Measurements from ENCODE around the gene PIP4K2A.

Gene PIP4K2A

GRCh38 chr10:22673785-22674572 lies 40.4 kb downstream of the PIP4K2A start:
- H3K4me1 ChIP-seq (ENCODE audit: control insufficient read depth, insufficient read depth, low read length) = no peaks in the 10 kb centered on the region
- H3K36me3 ChIP-seq (ENCODE audit: control insufficient read depth, insufficient read depth, low read length) = no peaks in the 10 kb centered on the region
- H3K4me3 ChIP-seq (ENCODE audit: low read length) = no peak overlapping the region
- no peaks in the 10 kb centered on the region for H3K9me3 ChIP-seq (ENCODE audit: control insufficient read depth, low read length)
- H3K9ac ChIP-seq (ENCODE audit: low read length) = no peak overlapping the region
- no peaks in the 10 kb centered on the region for H3K27me3 ChIP-seq (ENCODE audit: control insufficient read depth, insufficient read depth, low read length)

- no peaks in the 10 kb centered on the region for H3K36me3 ChIP-seq (ENCODE audit: control insufficient read depth, insufficient read depth, low read length)
- H3K4me3 ChIP-seq (ENCODE audit: low read length) = no peak overlapping the region
- H3K9ac ChIP-seq (ENCODE audit: low read length) = no peak overlapping the region
- H3K4me1 ChIP-seq (ENCODE audit: control insufficient read depth, insufficient read depth, low read length) = peaks cover 1% of the 10 kb centered on the region
- H3K27me3 ChIP-seq (ENCODE audit: control insufficient read depth, insufficient read depth, low read length) = no peaks in the 10 kb centered on the region
- no peaks in the 10 kb centered on the region for H3K9me3 ChIP-seq (ENCODE audit: control insufficient read depth, low read length)
Measured at GRCh38 chr10:22673091-22673392, 41.3 kb downstream of the PIP4K2A start.

GRCh38 chr10:22672319-22673090 lies 41.9 kb downstream of the PIP4K2A start:
- no peaks in the 10 kb centered on the region for H3K9me3 ChIP-seq (ENCODE audit: control insufficient read depth, low read length)
- H3K36me3 ChIP-seq (ENCODE audit: control insufficient read depth, insufficient read depth, low read length) = no peaks in the 10 kb centered on the region
- H3K9ac ChIP-seq (ENCODE audit: low read length) = no peak overlapping the region
- H3K4me1 ChIP-seq (ENCODE audit: control insufficient read depth, insufficient read depth, low read length) = peaks cover 6% of the 10 kb centered on the region
- H3K27me3 ChIP-seq (ENCODE audit: control insufficient read depth, insufficient read depth, low read length) = no peaks in the 10 kb centered on the region
- no peak overlapping the region for H3K4me3 ChIP-seq (ENCODE audit: low read length)

- Histone ChIP-seq H3K9me3 (ENCODE audit: control insufficient read depth, low read length) (no peaks in the 10 kb centered on the region), H3K9ac (ENCODE audit: low read length) (no peak overlapping the region), H3K36me3 (ENCODE audit: control insufficient read depth, insufficient read depth, low read length) (no peaks in the 10 kb centered on the region), H3K4me3 (ENCODE audit: low read length) (no peak overlapping the region), H3K27me3 (ENCODE audit: control insufficient read depth, insufficient read depth, low read length) (no peaks in the 10 kb centered on the region), H3K4me1 (ENCODE audit: control insufficient read depth, insufficient read depth, low read length) (peaks cover 17% of the 10 kb centered on the region)
Measured at GRCh38 chr10:22670788-22671187, 43.6 kb downstream of the PIP4K2A start.

GRCh38 chr10:22669163-22669711 lies 45.1 kb downstream of the PIP4K2A start:
- no peak overlapping the region for H3K4me3 ChIP-seq (ENCODE audit: low read length)
- no peaks in the 10 kb centered on the region for H3K36me3 ChIP-seq (ENCODE audit: control insufficient read depth, insufficient read depth, low read length)
- H3K9ac ChIP-seq (ENCODE audit: low read length) = no peak overlapping the region
- no peaks in the 10 kb centered on the region for H3K27me3 ChIP-seq (ENCODE audit: control insufficient read depth, insufficient read depth, low read length)
- H3K9me3 ChIP-seq (ENCODE audit: control insufficient read depth, low read length) = no peaks in the 10 kb centered on the region
- peaks cover 17% of the 10 kb centered on the region for H3K4me1 ChIP-seq (ENCODE audit: control insufficient read depth, insufficient read depth, low read length)

GRCh38 chr10:22667093-22667480 lies 47.3 kb downstream of the PIP4K2A start:
- Histone ChIP-seq H3K27me3 (ENCODE audit: control insufficient read depth, insufficient read depth, low read length) (no peaks in the 10 kb centered on the region), H3K9ac (ENCODE audit: low read length) (no peak overlapping the region), H3K4me3 (ENCODE audit: low read length) (peak overlapping the region; percentile 2), H3K36me3 (ENCODE audit: control insufficient read depth, insufficient read depth, low read length) (no peaks in the 10 kb centered on the region), H3K9me3 (ENCODE audit: control insufficient read depth, low read length) (no peaks in the 10 kb centered on the region), H3K4me1 (ENCODE audit: control insufficient read depth, insufficient read depth, low read length) (peaks cover 17% of the 10 kb centered on the region)

GRCh38 chr10:22666287-22667092 lies 47.9 kb downstream of the PIP4K2A start:
- H3K4me1 ChIP-seq (ENCODE audit: control insufficient read depth, insufficient read depth, low read length) = peaks cover 17% of the 10 kb centered on the region
- H3K9ac ChIP-seq (ENCODE audit: low read length) = peak overlapping the region; percentile 12
- no peaks in the 10 kb centered on the region for H3K27me3 ChIP-seq (ENCODE audit: control insufficient read depth, insufficient read depth, low read length)
- no peaks in the 10 kb centered on the region for H3K36me3 ChIP-seq (ENCODE audit: control insufficient read depth, insufficient read depth, low read length)
- peak overlapping the region; percentile 2 for H3K4me3 ChIP-seq (ENCODE audit: low read length)
- H3K9me3 ChIP-seq (ENCODE audit: control insufficient read depth, low read length) = no peaks in the 10 kb centered on the region

GRCh38 chr10:22665329-22665728 lies 49.0 kb downstream of the PIP4K2A start:
- peaks cover 17% of the 10 kb centered on the region for H3K4me1 ChIP-seq (ENCODE audit: control insufficient read depth, insufficient read depth, low read length)
- no peaks in the 10 kb centered on the region for H3K9me3 ChIP-seq (ENCODE audit: control insufficient read depth, low read length)
- no peaks in the 10 kb centered on the region for H3K36me3 ChIP-seq (ENCODE audit: control insufficient read depth, insufficient read depth, low read length)
- H3K9ac ChIP-seq (ENCODE audit: low read length) = no peak overlapping the region
- no peaks in the 10 kb centered on the region for H3K27me3 ChIP-seq (ENCODE audit: control insufficient read depth, insufficient read depth, low read length)
- H3K4me3 ChIP-seq (ENCODE audit: low read length) = no peak overlapping the region

GRCh38 chr10:22662733-22663330 lies 51.5 kb downstream of the PIP4K2A start:
- Histone ChIP-seq H3K4me1 (ENCODE audit: control insufficient read depth, insufficient read depth, low read length) (peaks cover 14% of the 10 kb centered on the region), H3K27me3 (ENCODE audit: control insufficient read depth, insufficient read depth, low read length) (no peaks in the 10 kb centered on the region), H3K9me3 (ENCODE audit: control insufficient read depth, low read length) (no peaks in the 10 kb centered on the region), H3K4me3 (ENCODE audit: low read length) (no peak overlapping the region), H3K9ac (ENCODE audit: low read length) (no peak overlapping the region), H3K36me3 (ENCODE audit: control insufficient read depth, insufficient read depth, low read length) (no peaks in the 10 kb centered on the region)

- H3K36me3 ChIP-seq (ENCODE audit: control insufficient read depth, insufficient read depth, low read length) = no peaks in the 10 kb centered on the region
- H3K9ac ChIP-seq (ENCODE audit: low read length) = no peak overlapping the region
- no peak overlapping the region for H3K4me3 ChIP-seq (ENCODE audit: low read length)
- peaks cover 9% of the 10 kb centered on the region for H3K4me1 ChIP-seq (ENCODE audit: control insufficient read depth, insufficient read depth, low read length)
- no peaks in the 10 kb centered on the region for H3K27me3 ChIP-seq (ENCODE audit: control insufficient read depth, insufficient read depth, low read length)
- no peaks in the 10 kb centered on the region for H3K9me3 ChIP-seq (ENCODE audit: control insufficient read depth, low read length)
Measured at GRCh38 chr10:22659866-22660265, 54.5 kb downstream of the PIP4K2A start.

- Histone ChIP-seq H3K4me1 (ENCODE audit: control insufficient read depth, insufficient read depth, low read length) (peaks cover 9% of the 10 kb centered on the region), H3K4me3 (ENCODE audit: low read length) (no peak overlapping the region)
Measured at GRCh38 chr10:22658745-22659410, 55.5 kb downstream of the PIP4K2A start.

More at GRCh38 chr10:22658745-22659410, 55.5 kb downstream of the PIP4K2A start:
- no peak overlapping the region for H3K9ac ChIP-seq (ENCODE audit: low read length)
- no peaks in the 10 kb centered on the region for H3K36me3 ChIP-seq (ENCODE audit: control insufficient read depth, insufficient read depth, low read length)
- H3K27me3 ChIP-seq (ENCODE audit: control insufficient read depth, insufficient read depth, low read length) = no peaks in the 10 kb centered on the region
- no peaks in the 10 kb centered on the region for H3K9me3 ChIP-seq (ENCODE audit: control insufficient read depth, low read length)

All from mucosa of stomach (tissue), 1 donor.